H1 (cell line): ENCODE measurements around the gene SEC61A1. TPM values are rescaled to one million over a fixed set of nuclear protein-coding genes. Genes with fewer than 3 reads are reported as not detected.

Experiments
- ATF3 ChIP-seq: IDR thresholded peaks from 2 replicates; pipeline ENCODE4 v1.6.1; 2011; ENCODE audit warnings: low read depth, mild to moderate bottlenecking, low read length; ENCODE audit not compliant: insufficient read depth
- CBX8 ChIP-seq: fragments of 300-800, 300-1000 bp; sonication (generic); IDR thresholded peaks from 2 replicates; pipeline ENCODE4 v1.7.1; 2016; ENCODE audit warnings: low read depth, low read length, borderline replicate concordance
- CHD2 ChIP-seq: IDR thresholded peaks from 2 replicates; pipeline ENCODE4 v1.6.1; 2012; ENCODE audit warnings: low read length, improper control_type of control experiment
- CREB1 ChIP-seq: IDR thresholded peaks from 2 replicates; pipeline ENCODE4 v1.6.1; 2012; ENCODE audit warnings: inconsistent platforms
- EGR1 ChIP-seq: IDR thresholded peaks from 2 replicates; pipeline ENCODE4 v1.6.1; 2011; ENCODE audit warnings: low read depth, low read length, borderline replicate concordance
- GABPA ChIP-seq: IDR thresholded peaks from 2 replicates; pipeline ENCODE4 v1.6.1; 2011; ENCODE audit warnings: mild to moderate bottlenecking, low read length, moderate library complexity, borderline replicate concordance; ENCODE audit not compliant: insufficient read depth
- GTF2F1 ChIP-seq: IDR thresholded peaks from 2 replicates; pipeline ENCODE4 v1.6.1; 2012; ENCODE audit warnings: low read depth, low read length, improper control_type of control experiment, borderline replicate concordance
- HDAC2 ChIP-seq, 2 experiments: fragments of 300-600 bp in 1 of 2; sonication (generic) in 1 of 2; IDR thresholded peaks; 2 replicates each; pipeline ENCODE4 v1.6.1; 2011 to 2012; ENCODE audit warnings: low read depth in 2 of 2, low read length in 2 of 2, mild to moderate bottlenecking in 2 of 2, moderate library complexity in 2 of 2, borderline replicate concordance in 1 of 2, inconsistent platforms in 1 of 2
- KDM5A ChIP-seq: fragments of 200-600 bp; IDR thresholded peaks from 2 replicates; pipeline ENCODE4 v1.7.1; 2012; ENCODE audit warnings: mild to moderate bottlenecking, low read length, inconsistent platforms, mixed read lengths
- MAX ChIP-seq: IDR thresholded peaks from 2 replicates; pipeline ENCODE4 v1.6.1; 2012; ENCODE audit warnings: inconsistent platforms
- NANOG ChIP-seq: IDR thresholded peaks from 2 replicates; pipeline ENCODE4 v1.6.1; 2011; ENCODE audit warnings: low read length, low read depth, mild to moderate bottlenecking, inconsistent platforms; ENCODE audit not compliant: insufficient read depth, poor library complexity, severe bottlenecking
- NRF1 ChIP-seq: IDR thresholded peaks from 2 replicates; pipeline ENCODE4 v1.6.1; 2011; ENCODE audit warnings: mild to moderate bottlenecking, low read depth, low read length, improper control_type of control experiment
- RFX5 ChIP-seq: IDR thresholded peaks from 2 replicates; pipeline ENCODE4 v1.6.1; 2011; ENCODE audit warnings: low read depth, low read length, improper control_type of control experiment, borderline replicate concordance
- RXRA ChIP-seq: IDR thresholded peaks from 2 replicates; pipeline ENCODE4 v1.6.1; 2011; ENCODE audit warnings: low read depth, mild to moderate bottlenecking, low read length, moderate library complexity; ENCODE audit not compliant: insufficient read depth
- SIRT6 ChIP-seq: IDR thresholded peaks from one replicate; pipeline ENCODE4 v1.7.1; 2012; ENCODE audit warnings: low read length, inconsistent platforms
- SIX5 ChIP-seq: IDR thresholded peaks from 2 replicates; pipeline ENCODE4 v1.6.1; 2011; ENCODE audit warnings: mild to moderate bottlenecking, low read depth, low read length
- SP1 ChIP-seq: IDR thresholded peaks from 2 replicates; pipeline ENCODE4 v1.6.1; 2011; ENCODE audit warnings: low read depth, low read length
- SP2 ChIP-seq: IDR thresholded peaks from 2 replicates; pipeline ENCODE4 v1.6.1; 2012; ENCODE audit warnings: mild to moderate bottlenecking, low read length, inconsistent platforms
- SP4 ChIP-seq: IDR thresholded peaks from 2 replicates; pipeline ENCODE4 v1.6.1; 2012; ENCODE audit warnings: low read length, inconsistent platforms
- SUZ12 ChIP-seq: fragments of 200-600 bp; sonication (generic); IDR thresholded peaks from 2 replicates; pipeline ENCODE4 v1.6.1; 2012; ENCODE audit warnings: mild to moderate bottlenecking, inconsistent platforms, low read length, moderate library complexity, mixed read lengths
- TAF1 ChIP-seq: IDR thresholded peaks from 2 replicates; pipeline ENCODE4 v1.6.1; 2011; ENCODE audit warnings: mild to moderate bottlenecking, low read depth, low read length
- TAF7 ChIP-seq: optimal IDR thresholded peaks from 2 replicates; pipeline ENCODE3; 2011; ENCODE audit warnings: low read depth, mild to moderate bottlenecking, inconsistent platforms, low read length, moderate library complexity, borderline replicate concordance
- TCF12 ChIP-seq: IDR thresholded peaks from 2 replicates; pipeline ENCODE4 v1.6.1; 2011; ENCODE audit warnings: low read depth, mild to moderate bottlenecking, low read length
- TEAD4 ChIP-seq: IDR thresholded peaks from 2 replicates; pipeline ENCODE4 v1.6.1; 2012; ENCODE audit warnings: low read depth, low read length, inconsistent platforms, mixed read lengths
- ZNF274 ChIP-seq: IDR thresholded peaks from 2 replicates; pipeline ENCODE4 v1.7.0; 2012; ENCODE audit warnings: low read length, borderline replicate concordance; ENCODE audit errors: extremely low read depth
- polyA plus RNA-seq, 7 experiments: library from polyadenylated mRNA; depleted of rRNA in 3 of 7; stranded (reverse) in 5 of 7; unstranded in 2 of 7; fragments of >200 nt in 5 of 7; fragments of 200-250 nt in 2 of 7; gene quantifications; 1 replicate in 5 of 7; 2 replicates in 1 of 7; 4 replicates in 1 of 7; pipeline versions ENCODE4 v1.2.1 to v1.2.3, GENCODE V29; 2011 to 2013; ENCODE audit warnings: missing spikeins in 2 of 7, mixed read lengths in 2 of 7
- total RNA-seq: library from RNA; stranded (reverse); fragmentation: NEBNext Ultra II Directional; extraction: Animal tissue kit (Norgen Biotek cat#: 25700); gene quantifications from 2 replicates; pipeline ENCODE4 v1.2.1, GENCODE V29; 2021

SEC61A1 gene
- total and polyA plus RNA-seq, 2 of the 8 experiments (the other 6 are each of a cell fraction or from before 2014, with no cell fraction given), result 133 to 165 TPM

GRCh38 chr3:128051837-128052594 lies at the start of gene SEC61A1 (continued):
- TF ChIP-seq SP1 (no peak), KDM5A (no peak), EGR1 (no peak), NANOG (peak; percentile 7), CHD2 (peak; percentile 84), NRF1 (peak; percentile 20; the same call in 1 of the 2 replicates), SIRT6 (no peak), TAF7 (peak; percentile 55), SUZ12 (no peak), SP2 (no peak), HDAC2 (IDR thresholded peaks at IDR 0.05; ENCODE audit: borderline replicate concordance in 1 of 2, low read depth in 2 of 2, low read length in 2 of 2) (peak; percentile 19 to 23; a peak in 2 of 4 replicates), ZNF274 (no peak), GABPA (no peak), TCF12 (no peak), ATF3 (no peak), SIX5 (peak; percentile 42; the same call in 1 of the 2 replicates), TAF1 (peak; percentile 68), RXRA (no peak), GTF2F1 (no peak), MAX (peak; percentile 89), RFX5 (no peak), CREB1 (0 out of 2 replicates have a peak, but pooled peaks have one; percentile 7), TEAD4 (no peak), SP4 (no peak), CBX8 (no peak)
